Calu3 (cell line): ENCODE measurements around the gene ZC3H14. TPM values are rescaled to one million over a fixed set of nuclear protein-coding genes. Genes with fewer than 3 reads are reported as not detected.

Experiments
- BruUV-seq: library from RNA; stranded (reverse); fragments of 400-500 nt; replicated peaks from 2 replicates; lab custom pipeline; 2021; lab: Mats Ljungman, UMichigan
- CTCF ChIA-PET: fragments of 300-600 bp; sonication (Branson Sonifier 250); formaldehyde crosslinking; loops from one replicate; lab custom pipeline; 2022; ENCODE audit warnings: antibody characterized with exemption; lab: Charles Lee
- DNase-seq: peaks from one replicate; pipeline ENCODE4 v3.0.0; 2022
- H3K27ac Mint-ChIP-seq: one replicate; pipeline ENCODE4 v1.8.0; 2022; ENCODE audit warnings: mixed read lengths; ENCODE audit not compliant: unreplicated experiment
- H3K27me3 Mint-ChIP-seq: one replicate; pipeline ENCODE4 v1.8.0; 2022; ENCODE audit warnings: mixed read lengths; ENCODE audit not compliant: unreplicated experiment
- H3K36me3 Mint-ChIP-seq: one replicate; pipeline ENCODE4 v1.8.0; 2022; ENCODE audit warnings: mild to moderate bottlenecking, moderate library complexity, mixed read lengths; ENCODE audit not compliant: insufficient read depth, unreplicated experiment
- H3K4me1 Mint-ChIP-seq: one replicate; pipeline ENCODE4 v1.8.0; 2022; ENCODE audit warnings: mild to moderate bottlenecking, low read depth, mixed read lengths; ENCODE audit not compliant: unreplicated experiment
- H3K4me3 Mint-ChIP-seq: one replicate; pipeline ENCODE4 v1.8.0; 2022; ENCODE audit warnings: mild to moderate bottlenecking, low read depth, moderate library complexity, mixed read lengths; ENCODE audit not compliant: unreplicated experiment
- H3K9me3 Mint-ChIP-seq: one replicate; pipeline ENCODE4 v1.8.0; 2022; ENCODE audit warnings: low read depth, mixed read lengths; ENCODE audit not compliant: unreplicated experiment
- intact Hi-C: fragments of 100-400 bp; cut with micrococcal nuclease; formaldehyde crosslinking; loops from one replicate; pipeline ENCODE4 v1.10.0; 2022; ENCODE audit not compliant: unreplicated experiment
- total RNA-seq: library from RNA; stranded (reverse); gene quantifications from 2 replicates; pipeline ENCODE4 v1.2.3, GENCODE V29; 2022
- TF ChIP-seq, protein P1 (sequence below): fragments of 200-600 bp; IDR thresholded peaks from one replicate; pipeline ENCODE4 v1.8.0; 2022; ENCODE audit warnings: antibody characterized with exemption; ENCODE audit not compliant: unreplicated experiment

ZC3H14 gene
- total RNA-seq, 1 experiment from 2014 or later, result 69.3 TPM

- intact Hi-C loops, result no loop called here
- CTCF ChIA-PET, result no interaction called here
- TF ChIP-seq, protein P1, sequence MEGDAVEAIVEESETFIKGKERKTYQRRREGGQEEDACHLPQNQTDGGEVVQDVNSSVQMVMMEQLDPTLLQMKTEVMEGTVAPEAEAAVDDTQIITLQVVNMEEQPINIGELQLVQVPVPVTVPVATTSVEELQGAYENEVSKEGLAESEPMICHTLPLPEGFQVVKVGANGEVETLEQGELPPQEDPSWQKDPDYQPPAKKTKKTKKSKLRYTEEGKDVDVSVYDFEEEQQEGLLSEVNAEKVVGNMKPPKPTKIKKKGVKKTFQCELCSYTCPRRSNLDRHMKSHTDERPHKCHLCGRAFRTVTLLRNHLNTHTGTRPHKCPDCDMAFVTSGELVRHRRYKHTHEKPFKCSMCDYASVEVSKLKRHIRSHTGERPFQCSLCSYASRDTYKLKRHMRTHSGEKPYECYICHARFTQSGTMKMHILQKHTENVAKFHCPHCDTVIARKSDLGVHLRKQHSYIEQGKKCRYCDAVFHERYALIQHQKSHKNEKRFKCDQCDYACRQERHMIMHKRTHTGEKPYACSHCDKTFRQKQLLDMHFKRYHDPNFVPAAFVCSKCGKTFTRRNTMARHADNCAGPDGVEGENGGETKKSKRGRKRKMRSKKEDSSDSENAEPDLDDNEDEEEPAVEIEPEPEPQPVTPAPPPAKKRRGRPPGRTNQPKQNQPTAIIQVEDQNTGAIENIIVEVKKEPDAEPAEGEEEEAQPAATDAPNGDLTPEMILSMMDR, result no peak
- H3K4me3 Mint-ChIP-seq, result peak overlapping the region; percentile 78
- H3K27ac Mint-ChIP-seq, result peak overlapping the region; percentile 70
- H3K27me3 Mint-ChIP-seq, result no peaks in the 10 kb centered on the region
- peaks cover 27% of the 10 kb centered on the region for H3K36me3 Mint-ChIP-seq
- H3K9me3 Mint-ChIP-seq, result no peaks in the 10 kb centered on the region
- no peak for DNase-seq
- peaks cover 9% of the 10 kb centered on the region for H3K4me1 Mint-ChIP-seq
- no TSS peak for BruUV-seq
Observed at GRCh38 chr14:88562532-88562830, 356 bp upstream of the ZC3H14 start.

DNA sequence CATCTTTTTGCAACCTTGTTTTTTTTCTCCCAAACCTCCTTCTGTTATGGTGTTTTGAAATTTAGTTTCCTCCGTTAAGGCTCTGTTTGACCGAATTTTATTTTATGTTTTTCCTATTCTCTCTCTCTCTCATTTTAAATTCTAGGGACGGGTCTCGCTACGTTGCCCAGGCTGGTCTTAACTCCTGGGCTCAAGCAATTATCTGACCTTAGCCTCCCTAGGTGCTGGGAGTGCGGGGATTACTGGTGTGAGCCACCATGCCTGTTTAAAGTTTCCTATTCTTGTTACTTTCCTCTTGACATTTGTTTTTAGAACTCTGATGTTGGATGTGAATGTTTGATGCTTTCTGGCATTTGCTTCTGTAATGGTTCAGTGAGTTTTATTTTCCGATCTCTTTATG lies 1.0 kb downstream of the ZC3H14 start:
- CTCF ChIA-PET, result no interaction called here
- TF ChIP-seq, protein P1, result no peak
- no peaks in the 10 kb centered on the region for H3K27me3 Mint-ChIP-seq
- H3K4me1 Mint-ChIP-seq, result peaks cover 9% of the 10 kb centered on the region
- H3K27ac Mint-ChIP-seq, result peak overlapping the region; percentile 68
- peak overlapping the region; percentile 78 for H3K4me3 Mint-ChIP-seq
- DNase-seq, result no peak
- no peaks in the 10 kb centered on the region for H3K9me3 Mint-ChIP-seq
- intact Hi-C loops, result no loop called here
- no TSS peak for BruUV-seq
- H3K36me3 Mint-ChIP-seq, result peaks cover 32% of the 10 kb centered on the region

GRCh38 chr14:88565427-88565826 lies 2.6 kb downstream of the ZC3H14 start:
- intact Hi-C loops, result no loop called here
- no peak for DNase-seq
- CTCF ChIA-PET, result no interaction called here
- BruUV-seq, result no TSS peak
- Mint-ChIP-seq H3K4me3 (no peak overlapping the region), H3K9me3 (no peaks in the 10 kb centered on the region), H3K36me3 (peaks cover 36% of the 10 kb centered on the region), H3K27me3 (no peaks in the 10 kb centered on the region), H3K27ac (no peak overlapping the region), H3K4me1 (peaks cover 9% of the 10 kb centered on the region)
- TF ChIP-seq, protein P1, result no peak

DNA sequence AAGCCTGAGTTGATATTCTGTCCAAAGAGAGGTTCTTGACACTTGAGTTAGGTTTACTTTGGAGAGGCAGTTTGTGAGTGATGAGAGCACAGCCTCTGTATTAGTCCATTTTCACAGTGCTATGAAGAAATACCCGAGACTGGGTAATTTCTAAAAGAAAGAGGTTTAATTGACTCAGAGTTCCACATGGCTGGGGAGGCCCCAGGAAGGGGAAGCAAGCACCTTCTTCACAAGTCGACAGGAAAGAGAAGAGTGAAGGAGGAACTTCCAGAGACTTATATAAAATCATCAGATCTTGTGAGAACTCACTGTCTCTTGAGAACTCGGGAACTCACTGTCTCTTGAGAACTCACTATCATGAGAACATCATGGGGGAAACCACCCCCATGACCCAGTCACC lies 5.4 kb downstream of the ZC3H14 start:
- peaks cover 43% of the 10 kb centered on the region for H3K36me3 Mint-ChIP-seq
- no peak for DNase-seq
- TF ChIP-seq, protein P1, result no peak
- intact Hi-C loops, result no loop called here
- no peaks in the 10 kb centered on the region for H3K27me3 Mint-ChIP-seq
- no peaks in the 10 kb centered on the region for H3K4me1 Mint-ChIP-seq
- no TSS peak for BruUV-seq
- no peak overlapping the region for H3K27ac Mint-ChIP-seq
- CTCF ChIA-PET, result no interaction called here
- no peak overlapping the region for H3K4me3 Mint-ChIP-seq
- H3K9me3 Mint-ChIP-seq, result no peaks in the 10 kb centered on the region
